Small intestine (tissue), 7 donors: ENCODE measurements around the gene SLC9C2. TPM values are rescaled to one million over a fixed set of nuclear protein-coding genes. Genes with fewer than 3 reads are reported as not detected.
"Not testable (repeated sequence)": the region's sequence is repeated elsewhere in the genome, so short reads cannot be mapped to it uniquely, and the experiment has no call there.

Experiments
- DNase-seq, 2 donors: peaks; one replicate each; pipeline versions ENCODE4 v3.0.0 to v3.0.0-alpha.2; 2013
- FAIRE-seq: peaks from 2 replicates; lab custom pipeline; 2012; peaks lifted over from hg19 to GRCh38; lab: Jason Lieb, UNC
- H3K27ac ChIP-seq, 3 donors: one replicate each; pipeline ENCODE4 v1.5.1; 2013; ENCODE audit warnings: low read length in 2 of 3, mild to moderate bottlenecking in 2 of 3, control low read depth in 1 of 3, inconsistent platforms in 1 of 3, low read depth in 1 of 3, moderate library complexity in 1 of 3
- H3K27me3 ChIP-seq, 3 donors: one replicate each; pipeline ENCODE4 v1.6.1; 2013; ENCODE audit warnings: low read length in 3 of 3, inconsistent platforms in 1 of 3; ENCODE audit not compliant: control insufficient read depth in 3 of 3, insufficient read depth in 3 of 3
- H3K36me3 ChIP-seq, 3 donors: one replicate each; pipeline ENCODE4 v1.6.1; 2013; ENCODE audit warnings: low read length in 3 of 3, inconsistent platforms in 1 of 3, low read depth in 1 of 3, mild to moderate bottlenecking in 1 of 3, moderate library complexity in 1 of 3; ENCODE audit not compliant: control insufficient read depth in 3 of 3, insufficient read depth in 2 of 3
- H3K4me1 ChIP-seq, 3 donors: one replicate each; pipeline ENCODE4 v1.6.1; 2013; ENCODE audit warnings: low read length in 2 of 3, inconsistent platforms in 1 of 3, low read depth in 1 of 3, mild to moderate bottlenecking in 1 of 3, moderate library complexity in 1 of 3; ENCODE audit not compliant: control insufficient read depth in 3 of 3, insufficient read depth in 2 of 3
- H3K4me3 ChIP-seq, 3 donors: one replicate each; pipeline ENCODE4 v1.5.1; 2013; ENCODE audit warnings: low read length in 3 of 3, control low read depth in 1 of 3, inconsistent platforms in 1 of 3, low read depth in 1 of 3, mild to moderate bottlenecking in 1 of 3, moderate library complexity in 1 of 3
- H3K9me3 ChIP-seq, 2 donors: one replicate each; pipeline ENCODE4 v1.6.1; 2013; ENCODE audit warnings: low read depth in 1 of 2, low read length in 1 of 2; ENCODE audit not compliant: control insufficient read depth in 2 of 2, insufficient read depth in 1 of 2
- WGBS, 3 donors: extraction: QIAGEN DNeasy Blood & Tissue Kit; methylation state at CpG; one replicate each; pipeline ENCODE4 v1.1.7; 2013; 5-methylcytosine and 5-hydroxymethylcytosine counted together
- polyA plus RNA-seq, 4 donors: library from polyadenylated mRNA; stranded (reverse) in 3 of 4; unstranded in 1 of 4; fragments of 200-250 nt in 3 of 4; fragments of 120-200 nt in 1 of 4; gene quantifications; one replicate each; pipeline versions ENCODE4 v1.2.1 to v1.2.3, GENCODE V29; 2013
- donor health status: healthy with polysubstance abuse.
- donor health status: control.
- donor health status: control.
- donor health status: Bipolar disorder and iron deficiency.
- donor health status: healthy.

SLC9C2 gene
- polyA plus RNA-seq, 4 donors = 0.06 TPM; not detected in 3

GRCh38 chr1:173462666-173463065 is 140.2 kb downstream of the SLC9C2 start:
- H3K27me3 ChIP-seq, H3K4me3 ChIP-seq, H3K27ac ChIP-seq, DNase-seq, FAIRE-seq, H3K9me3 ChIP-seq, H3K4me1 ChIP-seq: not testable (repeated sequence)
- whole genome bisulfite sequencing, 3 donors = 95 to 98% (median 96%) methylated on average over 2 of the region's 2 CpGs
- peaks cover 0 to 16% (median 0%) of the 10 kb centered on the region in 3 donors for H3K36me3 ChIP-seq

- no peaks in the 10 kb centered on the region for H3K4me1 ChIP-seq
- DNase-seq (no peak), FAIRE-seq (no peak)
- peaks cover 0 to 5% of the 10 kb centered on the region in 2 donors for H3K9me3 ChIP-seq
- H3K36me3 ChIP-seq = peaks cover 0 to 16% (median 0%) of the 10 kb centered on the region in 3 donors
- 70 to 79% (median 76%) methylated on average over 4 of the region's 4 CpGs for WGBS, 3 donors
- no peaks in the 10 kb centered on the region for H3K27me3 ChIP-seq
- H3K4me3 ChIP-seq = no peak overlapping the region
- no peak overlapping the region for H3K27ac ChIP-seq
Measured at GRCh38 chr1:173459885-173460284, 143.0 kb downstream of the SLC9C2 start.

- no peaks in the 10 kb centered on the region for H3K4me1 ChIP-seq
- WGBS, 3 donors = 73 to 86% (median 85%) methylated on average over 4 of the region's 4 CpGs
- H3K4me3 ChIP-seq = no peak overlapping the region
- H3K27ac ChIP-seq = no peak overlapping the region
- no peaks in the 10 kb centered on the region for H3K9me3 ChIP-seq
- peaks cover 0 to 5% (median 0%) of the 10 kb centered on the region in 3 donors for H3K36me3 ChIP-seq
- FAIRE-seq (no peak), DNase-seq (no peak)
- H3K27me3 ChIP-seq = no peaks in the 10 kb centered on the region
Measured at GRCh38 chr1:173454966-173455524, 147.8 kb downstream of the SLC9C2 start.

- FAIRE-seq (no peak), DNase-seq (no peak)
- Histone ChIP-seq H3K27ac (no peak overlapping the region), H3K36me3 (no peaks in the 10 kb centered on the region), H3K27me3 (no peaks in the 10 kb centered on the region), H3K4me3 (no peak overlapping the region), H3K4me1 (no peaks in the 10 kb centered on the region), H3K9me3 (no peaks in the 10 kb centered on the region)
Measured at GRCh38 chr1:173453982-173454381, 148.9 kb downstream of the SLC9C2 start.

DNA sequence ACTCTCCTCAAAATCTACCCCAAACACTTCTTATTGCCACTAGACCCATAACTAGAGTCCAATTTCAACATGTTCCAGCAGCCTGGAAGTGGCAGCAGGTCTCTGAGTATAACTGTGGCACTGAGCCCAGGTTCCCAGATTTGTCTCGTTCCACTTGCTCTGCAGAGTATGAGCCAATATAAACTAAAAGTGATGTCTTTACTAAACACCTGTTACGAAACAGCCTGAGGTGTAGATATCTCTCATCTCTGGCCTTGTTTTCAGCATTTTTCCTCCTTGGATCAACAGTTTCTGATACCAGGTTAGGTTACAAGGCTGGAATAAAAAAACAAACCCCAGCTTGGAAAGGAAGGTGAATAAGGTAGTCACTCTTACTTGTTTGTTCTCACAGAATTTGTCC is 150.9 kb downstream of the SLC9C2 start:
- Histone ChIP-seq H3K27me3 (no peaks in the 10 kb centered on the region), H3K9me3 (no peaks in the 10 kb centered on the region), H3K27ac (no peak overlapping the region), H3K4me1 (no peaks in the 10 kb centered on the region), H3K36me3 (no peaks in the 10 kb centered on the region), H3K4me3 (no peak overlapping the region)
- WGBS, 3 donors = 31 to 58% (median 37%) methylated on average over 2 of the region's 2 CpGs
- DNase-seq (no peak), FAIRE-seq (no peak)

Other genes with a start within 250 kb of the SLC9C2 start
- gene PRDX6, start 125.7 kb downstream of the SLC9C2 start, polyA plus RNA-seq = 100 to 1,000 TPM; 125 to 233 (median 200) TPM
- gene TEX50, start 32.3 kb upstream of the SLC9C2 start, polyA plus RNA-seq = not detected
- gene ANKRD45, start 66.8 kb upstream of the SLC9C2 start, polyA plus RNA-seq = under 1 TPM in 2 of 4 donors, not detected in 2; 0.13 to 0.24 TPM
- 10 to 100 TPM in 1 of 4 donors, 1 to 10 TPM in 3; 6.9 to 14.3 (median 8.6) TPM for gene KLHL20, start 111.9 kb upstream of the SLC9C2 start, polyA plus RNA-seq
- gene DARS2, start 221.6 kb upstream of the SLC9C2 start, polyA plus RNA-seq = 10 to 100 TPM in 2 of 4 donors, 1 to 10 TPM in 2; 5.1 to 22.3 (median 13.0) TPM
- 1 to 10 TPM; 1.1 to 6.9 (median 4.0) TPM for gene CENPL, start 221.8 kb upstream of the SLC9C2 start, polyA plus RNA-seq